GM18511 (cell line): ENCODE data around the gene YIF1B.

Experiments
- ATAC-seq: cut with Tn5 transposase; IDR thresholded peaks from one replicate; pipeline ENCODE4 v1.9.1; 2021; ENCODE audit warnings: mild to moderate bottlenecking, moderate library complexity; ENCODE audit not compliant: unreplicated experiment

YIF1B gene

DNA sequence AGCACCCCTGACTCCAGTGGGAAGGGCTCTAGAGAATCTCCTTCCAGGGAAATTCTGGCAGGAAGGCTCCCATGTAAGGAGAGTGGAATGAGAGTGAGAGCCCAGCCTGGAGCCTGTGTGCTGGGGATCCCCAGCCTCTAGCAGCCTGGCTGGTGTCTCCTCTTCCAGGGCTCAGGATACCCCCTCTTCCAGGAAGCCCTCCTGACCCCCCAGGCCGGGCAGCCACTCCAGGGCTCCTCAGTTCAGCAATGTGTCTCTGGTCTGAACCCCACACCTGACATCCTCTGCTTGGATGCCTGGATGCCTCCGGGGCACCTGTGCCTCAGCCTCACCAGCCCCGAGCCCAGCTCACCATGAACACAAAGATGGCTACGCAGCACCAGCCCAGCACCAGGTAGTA lies 8.7 kb downstream of the YIF1B start:
- no peak for ATAC-seq

DNA sequence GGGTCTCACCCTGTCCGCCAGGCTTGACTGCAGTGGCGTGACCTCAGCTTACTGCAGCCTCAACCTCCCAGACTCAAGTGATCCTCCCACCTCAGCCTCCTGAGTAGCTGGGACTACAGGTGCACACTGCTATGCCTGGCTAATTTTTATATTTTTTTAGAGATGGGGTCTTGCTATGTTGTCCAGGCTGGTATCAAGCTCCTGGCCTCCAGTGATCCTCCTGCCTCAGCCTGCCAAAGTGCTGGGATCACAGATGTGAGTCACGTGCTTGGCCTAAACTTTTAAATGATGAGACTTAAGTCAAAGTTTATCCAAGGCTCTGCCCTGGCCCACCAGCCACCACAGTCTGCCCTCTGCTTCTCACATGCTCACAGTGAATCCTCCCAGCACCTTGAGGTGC lies 9.5 kb downstream of the YIF1B start:
- ATAC-seq, result no peak

DNA sequence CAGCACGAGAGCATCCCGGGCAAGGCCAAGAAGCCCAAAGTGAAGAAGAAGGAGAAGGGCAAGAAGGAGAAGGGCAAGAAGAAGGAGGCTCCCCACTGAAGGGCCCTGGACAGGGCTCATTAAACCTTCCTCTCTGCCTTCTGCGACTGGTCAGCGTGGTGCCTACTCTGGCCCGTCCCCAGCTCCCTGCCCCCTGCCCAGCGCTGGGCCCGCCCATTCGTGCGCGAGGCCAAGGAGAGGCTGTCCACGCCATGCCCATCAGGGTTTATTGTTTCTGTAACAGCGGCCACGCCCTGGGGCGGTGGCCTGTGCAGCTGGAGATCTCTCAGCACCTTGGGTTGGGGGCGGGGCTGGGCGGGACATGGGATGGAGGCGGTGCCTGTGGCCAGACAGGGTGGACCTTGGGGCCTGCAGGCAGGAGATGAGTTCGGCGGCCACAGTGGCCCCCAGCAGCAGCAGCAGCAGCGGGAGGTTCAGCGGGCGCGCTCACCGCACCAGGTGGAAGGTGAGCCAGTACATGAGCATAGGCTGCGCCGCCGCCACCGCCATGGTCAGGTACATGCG lies 10.8 kb downstream of the YIF1B start:
- ATAC-seq, result no peak

DNA sequence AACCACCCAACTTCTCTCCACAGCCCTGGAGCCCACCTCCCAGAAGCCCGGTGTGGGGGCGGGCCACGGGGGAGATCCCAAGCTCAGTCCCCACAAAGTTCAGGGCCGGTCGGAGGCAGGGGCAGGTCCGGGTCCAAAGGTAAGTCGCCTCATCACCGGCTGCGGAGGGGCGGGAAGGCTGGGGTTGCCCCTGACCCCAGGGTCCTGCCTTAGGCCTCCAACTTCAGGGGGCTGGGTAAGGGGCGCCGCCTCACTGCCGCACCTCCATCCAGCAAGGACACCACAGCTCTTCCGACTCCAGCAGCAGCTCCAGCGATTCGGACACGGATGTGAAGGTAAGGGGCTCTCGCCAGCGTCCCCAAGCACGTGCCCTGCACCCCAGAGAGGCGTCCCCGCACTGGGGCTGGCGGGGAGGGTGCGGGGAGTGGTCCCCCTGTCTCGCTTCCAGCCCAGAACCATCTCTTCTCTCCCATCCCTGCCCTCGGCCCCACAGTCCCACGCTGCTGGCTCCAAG lies 11.3 kb downstream of the YIF1B start:
- ATAC-seq, result no peak

DNA sequence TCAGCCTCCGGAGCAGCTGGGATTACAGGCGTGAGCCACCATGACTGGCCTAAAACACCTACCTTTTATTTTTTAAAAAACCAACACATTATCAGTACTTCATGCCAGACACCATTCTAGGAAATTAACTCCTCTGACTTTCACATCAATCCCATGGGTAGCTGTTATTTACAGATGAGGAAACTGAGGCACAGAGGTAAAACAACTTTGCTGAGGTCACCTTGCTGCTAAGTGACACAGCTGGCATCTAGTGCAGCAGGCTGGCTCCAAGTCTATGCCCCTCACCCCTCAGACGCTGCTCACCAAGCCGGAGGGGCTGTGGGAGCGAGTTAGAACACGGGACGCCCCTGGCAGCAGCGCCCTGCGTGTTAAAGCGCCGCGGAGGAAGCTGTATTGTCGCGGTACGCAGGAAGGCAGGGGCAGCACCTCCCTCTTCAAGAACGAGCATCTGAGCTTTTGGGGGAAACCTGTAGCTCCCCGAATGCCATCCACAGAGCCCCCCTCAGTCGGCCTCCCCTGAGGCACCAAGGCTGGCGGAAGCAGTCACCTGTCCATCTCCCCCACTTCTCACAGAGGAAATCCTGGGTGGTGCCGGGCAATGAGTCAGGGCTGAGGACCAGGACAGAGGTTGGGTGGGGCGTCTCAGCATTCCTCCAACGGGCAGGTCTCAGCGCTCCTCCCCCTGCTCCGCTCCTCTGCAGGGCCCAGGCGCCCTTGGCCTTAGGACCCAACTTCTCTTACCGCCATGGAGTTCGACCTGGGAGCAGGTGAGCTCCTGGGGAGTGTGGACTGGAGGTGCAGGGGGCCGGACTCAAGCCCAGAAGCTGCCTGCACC lies 12.0 kb downstream of the YIF1B start, which contains the start of gene C19orf33:
Gene C19orf33 (plus strand): TSS at position 735 of the 835 bp plus-strand sequence. CDS start 11 bp downstream, at position 746.
- no peak for ATAC-seq

DNA sequence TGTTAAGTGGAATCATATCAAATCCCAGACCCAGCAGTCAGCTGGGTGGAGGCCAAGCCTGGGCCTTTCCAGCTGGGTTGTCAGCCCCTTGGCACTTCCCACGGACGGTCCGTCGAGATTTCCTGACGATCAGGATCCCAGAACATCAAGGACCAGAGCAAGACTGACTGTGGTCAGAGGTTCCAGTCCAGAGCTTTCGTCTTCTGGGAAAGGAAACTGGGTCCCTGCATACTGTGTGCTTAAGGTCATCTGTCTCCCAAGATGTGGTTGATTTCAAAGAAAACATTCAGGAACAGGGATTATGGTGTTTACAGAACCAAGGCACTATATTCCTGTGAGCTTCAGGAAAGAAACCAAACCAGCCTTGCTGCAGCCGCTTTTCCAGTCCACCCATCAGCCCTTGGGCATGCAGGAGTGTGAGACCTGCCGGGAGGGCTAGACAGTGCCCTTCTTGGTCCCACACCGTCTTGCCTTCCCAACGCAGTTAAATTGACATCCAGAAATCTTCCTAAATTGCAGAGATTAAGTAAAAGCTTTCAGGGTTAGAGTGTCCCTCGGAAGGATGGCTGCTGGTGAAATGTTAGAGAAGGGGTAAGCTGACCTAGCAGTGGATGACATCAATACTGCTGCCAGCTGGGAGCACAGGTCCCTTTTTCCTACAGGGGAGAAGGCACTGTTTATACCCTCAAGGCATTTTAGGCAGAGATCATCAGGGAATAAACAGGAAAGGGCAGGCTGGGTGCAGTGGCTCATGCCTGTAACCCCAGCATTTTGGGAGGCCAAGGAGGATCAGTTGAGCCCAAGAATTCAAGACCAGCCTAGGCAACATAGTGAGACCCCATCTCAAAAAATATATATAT lies 16.7 kb downstream of the YIF1B start:
- ATAC-seq, result no peak

DNA sequence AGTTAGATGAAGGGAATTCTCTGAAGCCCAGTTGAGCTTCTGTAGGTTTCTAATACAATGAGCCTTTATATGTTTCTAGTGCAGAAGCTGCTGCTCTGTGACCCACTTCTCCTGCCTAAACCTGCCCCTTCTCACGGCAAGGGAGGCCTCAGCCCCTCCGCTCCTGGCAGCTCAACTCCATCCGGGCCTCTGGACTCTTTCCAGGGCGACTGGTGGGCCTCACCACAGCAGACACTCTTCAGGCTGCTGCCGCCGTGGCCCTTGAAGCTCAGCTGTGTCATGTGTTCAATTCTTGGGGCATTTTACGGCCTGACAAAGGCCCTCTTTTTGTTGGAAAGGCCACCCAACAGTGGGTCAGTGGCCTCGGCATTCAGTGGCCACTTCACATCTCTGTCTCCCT lies 21.7 kb downstream of the YIF1B start:
- ATAC-seq, result no peak

DNA sequence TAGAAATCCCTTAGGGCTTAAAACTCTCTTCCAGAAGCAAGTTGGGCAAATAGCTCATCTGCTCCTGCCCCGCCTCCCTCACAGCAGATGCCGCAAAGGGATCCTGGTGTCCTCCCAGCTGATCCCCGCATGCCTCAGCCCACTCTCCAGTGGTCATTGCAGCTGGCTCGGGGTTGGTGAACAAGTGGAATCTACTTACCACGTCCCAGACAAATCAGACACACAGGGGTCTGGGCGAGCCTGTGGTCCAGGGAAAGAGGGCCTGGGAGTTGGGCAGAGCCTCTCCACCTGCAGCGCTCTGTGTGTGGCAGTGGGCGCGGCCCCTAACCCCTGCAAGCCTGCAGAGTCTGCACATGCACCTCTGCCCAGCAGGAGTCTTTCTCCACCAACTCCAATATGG lies 22.5 kb downstream of the YIF1B start:
- no peak for ATAC-seq

DNA sequence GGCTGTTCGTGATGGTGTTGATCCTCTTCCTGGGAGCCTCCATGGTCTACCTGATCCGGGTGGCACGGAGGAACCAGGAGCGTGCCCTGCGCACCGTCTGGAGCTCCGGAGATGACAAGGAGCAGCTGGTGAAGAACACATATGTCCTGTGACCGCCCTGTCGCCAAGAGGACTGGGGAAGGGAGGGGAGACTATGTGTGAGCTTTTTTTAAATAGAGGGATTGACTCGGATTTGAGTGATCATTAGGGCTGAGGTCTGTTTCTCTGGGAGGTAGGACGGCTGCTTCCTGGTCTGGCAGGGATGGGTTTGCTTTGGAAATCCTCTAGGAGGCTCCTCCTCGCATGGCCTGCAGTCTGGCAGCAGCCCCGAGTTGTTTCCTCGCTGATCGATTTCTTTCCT lies 23.9 kb downstream of the YIF1B start:
- ATAC-seq, result no peak

DNA sequence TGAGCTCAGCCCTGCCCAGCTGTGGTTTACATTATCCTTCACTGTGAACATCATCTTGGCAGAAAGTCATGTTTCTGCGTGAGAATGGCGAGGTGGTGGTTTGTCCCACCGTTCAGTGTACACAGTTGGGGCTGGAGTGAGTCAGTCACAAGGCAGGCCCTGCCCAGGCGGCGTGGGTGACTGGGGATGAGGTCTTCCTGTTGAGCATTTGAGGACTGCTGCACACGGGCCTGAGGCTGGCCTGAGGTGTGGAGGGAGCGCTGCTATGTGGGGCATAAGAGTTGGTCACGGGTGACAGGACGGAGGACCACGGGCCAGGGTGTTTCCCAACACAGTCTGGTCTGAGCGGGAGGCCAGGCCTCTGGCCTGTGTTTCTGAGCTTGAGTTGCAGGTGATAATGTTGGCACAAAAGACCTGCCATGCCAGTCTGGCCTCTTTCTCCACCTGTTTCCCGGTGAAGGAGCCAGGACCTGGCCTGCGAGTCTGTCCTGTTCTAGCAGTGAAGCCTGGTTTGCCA lies 25.1 kb downstream of the YIF1B start:
- ATAC-seq, result no peak

DNA sequence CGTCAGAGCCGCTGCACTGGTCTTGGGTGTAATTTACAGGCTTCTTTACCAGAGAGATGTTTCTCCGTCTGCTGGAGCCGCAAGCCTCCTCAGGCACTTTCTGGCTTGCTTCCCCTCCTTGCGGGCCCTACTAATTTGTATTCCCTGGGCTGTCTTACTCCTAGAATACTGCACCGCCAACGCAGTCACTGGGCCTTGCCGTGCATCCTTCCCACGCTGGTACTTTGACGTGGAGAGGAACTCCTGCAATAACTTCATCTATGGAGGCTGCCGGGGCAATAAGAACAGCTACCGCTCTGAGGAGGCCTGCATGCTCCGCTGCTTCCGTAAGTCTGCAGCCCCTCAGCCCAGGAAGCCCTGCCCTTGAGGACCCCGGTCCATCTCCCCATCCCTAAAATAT lies 25.8 kb downstream of the YIF1B start:
- no peak for ATAC-seq

DNA sequence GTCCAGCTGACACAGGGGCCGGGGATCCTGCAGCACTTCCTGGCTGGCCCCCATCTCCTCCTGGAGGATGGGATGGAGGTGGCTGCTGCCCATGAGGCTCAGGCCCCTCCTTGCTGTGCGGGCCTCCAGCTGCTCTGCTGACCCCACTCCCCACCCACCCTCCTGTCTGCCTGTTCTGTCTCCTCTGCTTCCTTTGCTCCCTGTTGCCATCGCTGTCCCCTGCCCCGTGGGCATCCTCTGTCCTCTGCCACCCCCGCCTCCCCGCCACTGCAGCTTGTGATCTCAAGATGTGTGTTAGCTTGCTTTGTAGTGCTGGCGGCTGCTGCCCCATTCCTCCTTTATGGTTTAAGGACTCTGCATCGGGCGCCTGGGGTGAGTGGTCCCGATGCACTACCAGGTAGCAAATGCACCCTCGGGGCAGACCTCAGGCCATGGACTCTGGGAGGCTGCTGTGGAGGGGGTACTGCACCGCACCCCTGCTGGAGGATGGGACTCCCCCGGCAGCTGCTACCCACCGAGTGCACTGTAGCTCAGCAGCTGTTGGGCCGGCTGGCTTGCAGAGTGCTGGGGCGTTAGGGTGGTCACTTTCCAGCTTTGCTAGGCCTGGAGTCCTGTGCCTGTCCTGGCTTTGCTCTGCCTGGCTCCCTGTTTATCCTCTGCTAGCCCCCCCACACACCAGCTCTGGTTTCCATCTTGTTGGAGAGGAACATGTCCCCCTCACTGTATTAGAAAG lies 27.5 kb downstream of the YIF1B start:
- ATAC-seq, result no peak

DNA sequence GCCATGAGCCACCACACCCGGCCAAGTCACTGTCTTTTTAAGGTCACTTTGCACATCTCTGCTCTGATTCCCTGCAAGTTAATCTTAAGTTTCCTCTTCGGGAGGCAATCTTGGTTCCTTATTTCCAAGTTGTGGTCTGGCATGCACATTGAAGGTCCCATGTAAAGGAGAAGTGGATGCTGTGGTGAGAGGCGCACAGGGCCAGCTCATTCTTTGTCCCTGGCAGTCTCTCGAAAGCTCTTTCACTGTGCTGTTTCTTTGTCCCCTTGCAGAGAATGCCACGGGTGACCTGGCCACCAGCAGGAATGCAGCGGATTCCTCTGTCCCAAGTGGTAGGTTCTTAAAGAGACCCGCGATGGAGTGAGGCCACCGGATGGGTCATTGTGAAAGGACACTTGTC lies 28.1 kb downstream of the YIF1B start:
- ATAC-seq, result no peak

DNA sequence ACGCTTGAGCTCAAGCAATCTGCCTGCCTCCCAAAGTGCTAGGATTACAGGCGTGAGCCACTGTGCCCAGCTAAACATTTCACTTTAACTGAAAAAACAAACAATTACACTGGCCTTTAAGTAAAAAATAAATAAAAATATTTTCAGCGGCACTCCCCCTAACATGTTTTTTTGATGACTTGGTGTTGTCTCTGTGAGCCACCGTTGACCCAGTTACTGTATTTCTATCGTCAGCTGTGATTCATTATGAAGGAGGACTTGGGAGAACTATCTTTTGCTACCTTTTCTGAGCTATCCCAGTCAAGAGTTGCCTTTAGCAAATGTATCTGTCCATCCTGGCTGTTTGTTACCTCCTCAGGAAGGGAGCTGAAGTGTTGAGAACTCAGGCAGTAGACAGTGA lies 30.2 kb downstream of the YIF1B start:
- no peak for ATAC-seq

DNA sequence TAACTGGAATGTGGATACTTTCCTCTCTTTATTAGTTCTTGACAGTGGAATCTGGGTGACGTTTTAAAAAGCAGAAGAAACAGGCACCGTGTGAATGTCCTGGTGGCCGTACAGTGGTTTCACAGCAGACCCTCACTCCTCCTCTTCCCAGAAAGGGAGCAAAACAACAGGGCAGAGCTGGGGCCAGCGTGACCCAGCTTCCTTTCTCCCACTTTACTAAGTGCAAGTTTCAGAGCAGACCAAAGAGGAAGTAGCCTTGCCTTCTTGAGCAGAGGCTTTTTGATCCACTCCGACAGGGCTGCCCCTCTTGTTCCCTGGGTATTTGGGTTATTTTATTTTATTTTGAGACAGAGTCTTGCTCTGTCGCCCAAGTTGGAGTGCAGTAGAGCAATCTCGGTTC lies 31.3 kb downstream of the YIF1B start:
- ATAC-seq, result no peak

DNA sequence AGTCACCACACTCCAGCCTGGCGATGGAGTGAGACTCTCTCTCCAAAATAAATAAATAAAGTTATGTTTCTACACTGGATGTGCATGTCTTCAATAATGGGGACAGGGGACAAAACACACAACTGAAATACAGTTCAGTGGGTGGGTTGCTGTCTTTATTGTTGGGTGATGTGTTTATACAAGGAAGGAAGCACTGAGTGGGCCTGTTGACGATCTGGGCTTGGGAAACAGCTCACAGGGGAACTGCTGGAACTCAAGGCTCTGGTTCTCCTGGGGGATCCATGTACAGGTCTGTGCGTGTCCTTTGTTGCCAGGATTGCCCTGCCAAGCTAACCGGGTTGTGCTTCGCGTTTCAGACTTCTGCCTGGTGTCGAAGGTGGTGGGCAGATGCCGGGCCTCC lies 32.5 kb downstream of the YIF1B start:
- ATAC-seq, result no peak

DNA sequence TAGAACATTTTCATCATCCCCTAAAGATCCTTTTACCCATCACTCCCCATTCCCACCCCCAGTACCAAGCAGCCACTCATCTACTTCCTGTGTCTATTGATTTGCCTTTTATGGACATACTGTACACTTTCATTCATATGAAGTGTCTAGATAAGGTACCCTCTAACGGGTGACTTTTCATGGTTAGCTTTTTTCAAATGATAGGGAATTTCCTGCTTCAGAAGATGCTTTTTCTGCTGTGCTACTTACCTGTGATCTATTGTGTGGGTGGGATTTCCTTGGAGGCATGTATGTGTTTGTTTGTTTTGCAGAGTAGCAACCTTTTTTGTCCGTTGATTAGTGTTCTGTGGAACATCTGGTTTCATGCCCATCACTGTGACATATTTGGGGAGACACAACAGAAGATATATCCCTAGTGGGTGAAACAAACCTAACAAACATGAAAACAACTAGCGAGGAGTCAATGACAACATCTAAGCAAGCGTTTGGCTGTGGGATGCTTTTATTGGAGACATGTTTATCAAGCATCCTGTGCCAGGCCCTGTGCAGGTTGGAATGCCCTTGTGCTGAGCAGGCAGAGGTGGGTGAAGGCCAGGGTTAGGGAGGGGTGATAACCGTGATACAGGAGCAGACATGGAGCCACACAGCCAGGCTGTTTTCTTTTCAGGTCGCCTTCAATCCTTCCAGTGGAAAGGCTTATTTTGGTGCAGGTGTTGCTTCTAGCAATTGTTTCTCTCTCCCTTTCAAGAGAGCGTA lies 33.8 kb downstream of the YIF1B start:
- ATAC-seq, result no peak

DNA sequence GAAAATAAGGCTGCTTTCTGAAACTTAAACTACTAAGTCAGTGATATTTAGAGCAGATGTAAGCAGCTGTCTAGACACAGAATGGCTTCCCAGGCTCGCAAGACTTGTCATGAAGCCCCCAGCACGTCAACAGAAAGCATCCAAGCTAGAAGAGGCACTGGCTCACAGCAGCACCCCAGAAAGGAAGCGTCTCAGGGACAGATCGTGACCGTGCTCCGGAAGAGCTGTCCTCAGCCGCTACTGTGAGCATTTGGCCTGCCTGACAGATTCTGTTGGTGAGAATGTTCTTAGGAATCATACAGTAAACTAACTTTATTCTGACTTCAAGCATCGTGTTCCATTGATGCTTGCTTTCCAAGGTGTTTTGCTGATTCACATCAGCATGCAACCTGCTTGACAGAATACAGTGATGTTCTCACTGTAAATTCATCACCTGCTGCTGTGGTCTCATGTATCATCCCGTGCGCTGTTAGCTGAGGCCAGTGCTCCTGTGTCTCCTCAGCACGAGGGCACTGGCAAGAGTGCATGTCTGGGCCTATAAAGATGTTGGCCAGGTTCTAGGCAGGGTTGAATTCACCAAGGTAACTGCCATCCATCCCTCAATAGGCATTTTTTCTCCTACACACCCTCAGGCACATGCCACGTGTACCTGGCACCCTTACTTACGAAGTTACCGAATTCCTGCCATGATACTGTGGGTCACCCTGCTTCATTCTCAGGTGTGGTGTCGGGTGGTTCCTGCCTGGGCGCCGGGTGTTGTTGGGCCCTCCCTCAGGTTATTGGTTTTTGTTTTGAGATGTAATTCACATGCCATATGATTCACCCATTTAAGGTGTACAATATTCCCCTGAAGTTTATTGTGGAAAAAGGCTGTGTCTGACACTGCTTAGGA lies 35.5 kb downstream of the YIF1B start:
- no peak for ATAC-seq

DNA sequence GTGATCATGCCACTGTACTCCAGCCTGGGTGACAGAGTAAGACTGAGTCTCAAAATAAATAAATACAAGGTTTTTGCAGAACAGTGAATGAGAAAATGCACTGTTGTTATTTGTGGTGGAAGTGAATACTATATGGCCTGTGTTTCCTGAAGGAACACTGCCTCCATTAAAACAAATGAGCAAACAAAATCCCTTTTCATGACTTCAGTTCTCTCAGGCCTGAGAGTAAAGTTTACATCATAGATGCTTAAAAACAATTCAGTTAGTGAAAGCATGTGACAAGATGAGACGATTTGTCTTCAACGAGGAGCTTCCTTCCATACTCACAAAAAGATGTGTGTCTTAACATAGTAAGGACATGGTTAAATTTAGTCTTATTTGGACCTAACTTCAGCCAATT lies 37.0 kb downstream of the YIF1B start:
- ATAC-seq, result no peak
